GM12875 (cell line): ENCODE results near the gene HOXB6.

Experiments
- H3K4me3 ChIP-seq: one replicate; pipeline ENCODE4 v1.5.1; 2011; ENCODE audit warnings: low read depth, low read length, control low read depth
- TF ChIP-seq, protein P1 (sequence below): IDR thresholded peaks from 2 replicates; pipeline ENCODE4 v1.5.1; 2011; ENCODE audit warnings: low read depth, mild to moderate bottlenecking, control low read depth, inconsistent platforms, low read length, moderate library complexity, borderline replicate concordance; ENCODE audit not compliant: insufficient read depth

The HOXB6 gene

DNA sequence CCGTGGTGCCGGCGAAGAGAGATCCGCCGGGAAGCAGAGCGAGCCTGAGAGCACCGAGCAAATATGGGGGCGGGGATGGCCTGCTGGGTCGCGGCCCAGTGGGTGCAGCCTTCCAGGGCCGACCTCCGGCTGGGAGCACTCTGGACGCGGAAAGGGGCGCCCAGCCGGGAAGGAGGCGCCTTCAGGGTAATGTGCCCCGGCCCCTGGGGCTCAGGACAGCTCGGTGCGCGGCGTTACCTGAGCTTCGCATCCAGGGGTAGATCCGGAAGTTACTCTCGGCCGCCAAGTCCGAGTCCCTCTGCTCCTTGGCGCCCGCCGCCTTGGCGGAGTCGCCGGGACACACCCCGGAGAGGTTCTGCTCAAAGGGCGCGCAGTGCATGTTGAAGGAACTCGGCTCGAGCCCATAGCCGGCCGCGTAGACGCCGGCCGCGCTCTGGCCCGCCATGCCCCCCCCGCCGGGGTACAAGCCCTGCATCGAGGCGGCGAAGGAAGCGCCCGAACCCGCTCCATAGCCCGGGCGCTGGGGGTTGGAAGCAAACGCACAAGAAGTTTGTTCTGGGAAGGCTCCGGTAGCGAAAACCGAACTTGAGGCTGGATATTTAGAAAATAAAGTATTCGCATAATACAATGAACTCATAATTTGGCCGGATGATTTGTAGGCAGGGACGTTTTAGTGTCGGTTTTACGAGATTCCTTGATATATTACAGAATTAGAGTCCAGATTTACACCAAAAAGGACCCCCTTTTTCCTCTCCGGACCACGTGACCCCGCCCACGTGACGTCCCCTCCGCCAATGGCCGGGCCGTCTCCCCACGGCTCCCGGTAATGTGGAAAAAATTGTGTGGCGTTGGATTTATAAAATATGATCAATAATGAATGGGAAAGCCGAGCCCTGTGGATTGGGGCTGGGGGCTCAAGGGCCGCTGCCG lies 5.8 kb upstream of the HOXB6 start, which contains the start of gene HOXB7:
HOXB7 (minus strand) TSS at position 736 of the 930 bp plus-strand sequence; CDS start at position 637, 99 bp downstream.
- TF ChIP-seq, protein P1, sequence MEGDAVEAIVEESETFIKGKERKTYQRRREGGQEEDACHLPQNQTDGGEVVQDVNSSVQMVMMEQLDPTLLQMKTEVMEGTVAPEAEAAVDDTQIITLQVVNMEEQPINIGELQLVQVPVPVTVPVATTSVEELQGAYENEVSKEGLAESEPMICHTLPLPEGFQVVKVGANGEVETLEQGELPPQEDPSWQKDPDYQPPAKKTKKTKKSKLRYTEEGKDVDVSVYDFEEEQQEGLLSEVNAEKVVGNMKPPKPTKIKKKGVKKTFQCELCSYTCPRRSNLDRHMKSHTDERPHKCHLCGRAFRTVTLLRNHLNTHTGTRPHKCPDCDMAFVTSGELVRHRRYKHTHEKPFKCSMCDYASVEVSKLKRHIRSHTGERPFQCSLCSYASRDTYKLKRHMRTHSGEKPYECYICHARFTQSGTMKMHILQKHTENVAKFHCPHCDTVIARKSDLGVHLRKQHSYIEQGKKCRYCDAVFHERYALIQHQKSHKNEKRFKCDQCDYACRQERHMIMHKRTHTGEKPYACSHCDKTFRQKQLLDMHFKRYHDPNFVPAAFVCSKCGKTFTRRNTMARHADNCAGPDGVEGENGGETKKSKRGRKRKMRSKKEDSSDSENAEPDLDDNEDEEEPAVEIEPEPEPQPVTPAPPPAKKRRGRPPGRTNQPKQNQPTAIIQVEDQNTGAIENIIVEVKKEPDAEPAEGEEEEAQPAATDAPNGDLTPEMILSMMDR = no peak
- H3K4me3 ChIP-seq = peak within 1 kb of the TSS; percentile 87

DNA sequence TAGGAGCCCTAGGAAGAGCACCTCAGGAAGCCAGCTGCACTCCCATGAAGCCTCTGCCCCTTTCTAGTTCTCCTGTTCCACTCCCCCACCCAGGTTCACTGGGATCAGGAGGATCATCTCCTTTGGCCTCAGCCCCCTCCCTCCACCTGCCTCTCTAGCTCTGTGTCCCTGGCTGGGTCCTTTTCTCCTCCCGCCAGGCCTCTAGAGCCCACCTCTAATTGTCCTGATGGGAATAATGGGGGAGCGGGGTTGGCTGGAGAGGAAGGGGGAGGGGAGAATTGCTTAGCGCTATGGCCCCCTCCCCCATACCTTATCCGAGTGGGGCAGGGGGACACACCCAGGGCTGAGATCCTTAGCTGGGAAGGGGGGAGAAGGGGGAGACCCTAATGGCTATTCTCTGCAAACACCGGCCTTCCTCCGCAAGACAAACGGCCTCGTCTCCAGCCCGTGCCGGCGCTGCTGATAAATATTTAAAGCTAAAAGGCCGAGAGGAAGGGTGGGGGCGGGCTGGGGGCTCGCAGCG lies 5.0 kb upstream of the HOXB6 start:
- TF ChIP-seq, protein P1 = no peak
- peak overlapping the region; percentile 87 for H3K4me3 ChIP-seq

DNA sequence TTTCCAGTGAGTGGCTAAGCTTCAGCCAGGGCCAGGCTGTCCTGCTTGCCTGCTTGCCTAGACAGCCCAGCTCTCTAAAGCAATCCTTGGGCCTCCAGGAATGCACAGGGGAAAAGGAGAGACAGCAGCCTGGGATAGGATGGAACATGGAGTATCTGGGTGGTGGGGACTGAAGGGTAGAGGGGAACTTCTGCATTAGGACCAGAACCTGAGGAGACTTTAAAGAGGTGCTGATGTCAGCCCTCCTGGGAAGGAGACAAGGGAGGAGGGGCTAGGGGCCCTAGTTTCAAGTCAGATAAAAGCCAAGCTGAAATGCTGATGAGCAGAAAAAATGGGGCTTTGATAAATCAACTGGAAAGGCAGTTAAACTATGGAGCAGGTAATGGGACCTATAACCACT lies 4.2 kb upstream of the HOXB6 start:
- no peak overlapping the region for H3K4me3 ChIP-seq
- TF ChIP-seq, protein P1 = no peak

DNA sequence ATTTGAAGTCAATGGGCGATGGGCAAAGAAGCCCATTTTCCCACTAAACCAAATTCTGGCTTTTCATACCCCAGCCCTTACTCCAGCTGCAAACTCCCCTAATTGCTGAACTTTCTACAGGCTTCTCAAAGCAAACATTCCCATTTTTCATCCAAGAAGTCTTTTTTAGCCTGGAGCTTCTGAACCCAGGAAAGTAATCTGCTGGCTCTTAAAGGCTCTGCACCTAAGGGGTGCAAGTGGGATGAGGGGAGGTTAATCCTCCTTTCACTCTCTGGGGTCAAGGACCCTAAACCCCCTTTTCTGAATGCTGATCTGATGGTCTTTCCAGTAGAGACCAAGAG lies 3.7 kb upstream of the HOXB6 start:
- TF ChIP-seq, protein P1 = no peak

DNA sequence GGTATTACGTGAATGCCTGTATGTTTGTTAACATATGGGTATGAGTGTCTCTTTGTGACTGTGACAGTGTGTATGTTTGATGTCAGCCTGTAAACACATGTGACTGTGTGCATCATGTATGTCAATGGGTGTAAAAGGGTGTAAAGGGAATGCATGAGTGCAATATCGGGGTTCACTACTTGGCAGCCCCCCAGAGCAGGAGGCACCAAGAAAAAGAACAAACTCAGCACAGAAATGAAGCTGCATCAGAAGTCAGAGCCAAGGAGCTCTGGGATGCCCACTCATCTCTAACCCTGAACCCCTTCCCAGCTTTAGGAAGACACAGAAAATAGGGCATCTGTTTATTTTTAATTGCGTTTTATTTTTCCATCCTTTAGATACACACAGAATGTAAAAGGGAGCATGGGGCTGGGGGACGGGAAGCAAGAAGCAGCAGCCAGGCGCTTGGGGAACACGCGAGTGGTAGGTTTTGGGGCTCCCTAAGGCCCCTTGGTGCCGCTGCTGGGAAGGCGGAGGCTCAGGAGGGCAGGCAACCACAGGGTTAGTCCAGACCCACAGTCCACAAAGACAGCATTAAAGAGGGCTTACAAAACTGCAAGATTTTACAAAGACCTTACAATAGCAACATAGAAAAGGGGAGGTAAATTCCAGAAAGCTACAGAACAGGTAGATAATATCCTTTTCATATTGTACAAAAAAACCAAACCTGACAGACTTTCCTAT lies 2.3 kb upstream of the HOXB6 start:
- TF ChIP-seq, protein P1 = no peak
- no peak overlapping the region for H3K4me3 ChIP-seq

More for the DNA sequence above, 3.7 kb upstream of the HOXB6 start:
- no peak overlapping the region for H3K4me3 ChIP-seq

DNA sequence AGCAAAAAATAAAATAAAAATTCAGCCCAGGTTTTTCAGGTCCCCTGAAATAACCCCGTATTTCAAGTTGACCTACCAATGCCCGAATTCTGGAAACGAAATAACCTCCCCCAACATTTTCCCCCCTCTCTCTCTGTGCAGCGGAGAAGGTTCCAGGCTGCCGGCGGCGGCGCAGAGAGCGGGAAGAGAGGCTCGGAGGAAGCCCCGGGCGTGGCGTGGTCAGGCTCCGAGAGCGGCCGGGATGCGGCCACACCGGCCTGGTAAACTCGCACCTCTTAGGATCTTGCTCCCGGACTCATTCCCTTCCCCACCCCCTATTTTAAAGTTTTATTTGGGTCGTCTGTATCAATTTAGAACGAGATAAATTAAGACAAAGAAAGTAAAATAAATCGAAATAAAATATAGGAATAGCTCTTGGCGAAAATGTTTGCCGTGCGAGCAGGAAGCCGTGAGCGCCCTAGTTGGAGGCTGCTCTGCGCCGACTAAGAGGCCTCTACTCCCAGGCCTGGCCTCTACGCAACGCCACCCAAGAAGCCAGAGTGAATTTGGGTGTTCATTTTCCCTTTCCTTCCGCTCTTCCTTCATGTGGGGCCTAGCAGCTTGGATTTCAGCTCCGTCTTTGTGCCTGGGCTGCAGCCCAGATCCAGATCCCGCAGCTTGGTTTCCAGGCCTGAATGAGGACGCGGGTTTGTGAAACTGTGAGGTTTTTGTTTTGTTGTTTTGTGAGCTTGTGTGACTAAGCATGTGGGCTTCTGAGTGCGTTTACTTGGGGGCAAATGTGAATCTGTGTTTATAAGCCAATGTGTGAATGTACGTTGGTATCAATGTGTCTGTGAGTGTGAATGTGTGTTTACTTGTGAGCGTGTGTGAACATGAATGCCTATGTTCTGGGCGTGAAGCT lies 1.5 kb upstream of the HOXB6 start:
- TF ChIP-seq, protein P1 = no peak
- no peak overlapping the region for H3K4me3 ChIP-seq
